Suppressor macrophage treated with lipopolysaccharide for 4 hours (primary cell): ENCODE results near the gene GPC5.
"Not testable (repeated sequence)": the region's sequence is repeated elsewhere in the genome, so short reads cannot be mapped to it uniquely, and the experiment has no call there.

ENCODE experiments used
- DNase-seq: peaks from one replicate; pipeline ENCODE4 v3.0.0-alpha.2; 2020

The GPC5 gene

DNA sequence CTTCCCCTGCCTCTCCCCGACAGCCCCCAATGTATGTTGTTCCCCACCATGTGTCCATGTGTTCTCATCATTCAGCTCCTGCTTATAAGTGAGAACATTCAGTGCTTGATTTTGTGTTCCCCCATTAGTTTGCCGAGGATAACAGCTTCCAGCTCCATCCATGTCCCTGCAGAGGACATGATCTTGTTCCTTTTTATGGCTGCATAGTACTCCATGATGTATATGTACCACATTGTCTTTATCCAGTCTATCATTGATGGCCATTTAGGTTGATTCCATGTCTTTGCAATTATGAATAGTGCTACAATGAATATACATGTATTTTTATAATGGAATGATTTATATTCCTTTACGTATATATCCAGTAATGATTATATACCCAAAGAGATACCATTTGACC lies 399.9 kb downstream of the GPC5 start:
- not testable (repeated sequence) for DNase-seq

DNA sequence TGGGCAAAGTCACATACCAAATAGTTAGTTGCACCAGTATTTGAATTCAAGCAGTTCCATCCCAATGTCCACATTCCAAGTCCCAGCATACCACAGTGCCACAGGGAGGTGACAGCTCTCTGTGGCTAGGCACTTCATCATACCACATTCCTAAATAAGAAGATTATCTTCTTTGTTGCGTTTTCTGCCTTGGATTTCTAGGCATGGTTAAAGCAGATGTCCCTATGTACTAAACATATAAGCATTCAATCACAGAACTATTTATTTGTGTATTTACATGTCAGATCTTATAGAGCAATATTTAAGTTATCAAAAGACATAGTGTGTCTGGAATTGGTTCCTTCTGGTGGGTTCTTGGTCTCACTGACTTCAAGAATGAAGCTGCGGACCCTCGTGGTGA lies 403.4 kb downstream of the GPC5 start:
- not testable (repeated sequence) for DNase-seq

DNA sequence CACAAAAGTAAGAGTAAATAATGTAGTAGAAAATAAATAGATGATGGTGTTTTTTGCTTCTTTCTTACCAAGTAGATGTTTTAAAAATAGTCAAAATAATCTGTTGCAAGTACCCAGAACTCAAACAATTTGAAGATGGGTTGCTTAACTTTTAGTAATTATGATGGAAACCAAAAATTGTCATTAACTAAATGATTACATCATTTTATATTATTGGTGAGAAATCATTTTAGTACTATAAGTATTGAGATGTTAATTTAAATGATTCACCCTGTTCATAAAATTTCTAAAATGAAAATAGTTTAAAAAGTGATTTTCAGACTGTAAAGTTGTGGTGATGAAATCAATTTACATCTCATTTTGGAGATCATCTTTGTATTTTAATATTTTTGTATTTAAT lies 404.5 kb downstream of the GPC5 start:
- DNase-seq = no peak

DNA sequence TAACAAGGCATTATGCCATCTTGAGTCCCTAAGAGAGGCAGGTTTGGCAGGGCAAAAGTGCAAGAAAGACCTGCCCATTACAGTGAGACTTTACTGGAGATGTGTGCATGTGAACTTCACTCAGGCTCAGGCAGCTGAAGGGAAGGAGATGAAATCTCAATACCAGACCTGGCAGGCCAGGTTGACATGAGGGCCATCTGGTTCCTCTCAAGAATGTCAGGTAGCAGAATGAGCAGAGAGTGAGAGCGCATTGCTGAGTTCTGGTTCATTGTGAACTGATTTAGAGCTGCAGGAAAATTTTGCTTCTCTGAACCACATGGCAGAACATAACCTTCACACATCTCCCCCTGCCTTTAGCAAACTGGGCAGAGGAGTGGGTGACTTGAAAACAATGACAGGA lies 406.3 kb downstream of the GPC5 start:
- DNase-seq = no peak

DNA sequence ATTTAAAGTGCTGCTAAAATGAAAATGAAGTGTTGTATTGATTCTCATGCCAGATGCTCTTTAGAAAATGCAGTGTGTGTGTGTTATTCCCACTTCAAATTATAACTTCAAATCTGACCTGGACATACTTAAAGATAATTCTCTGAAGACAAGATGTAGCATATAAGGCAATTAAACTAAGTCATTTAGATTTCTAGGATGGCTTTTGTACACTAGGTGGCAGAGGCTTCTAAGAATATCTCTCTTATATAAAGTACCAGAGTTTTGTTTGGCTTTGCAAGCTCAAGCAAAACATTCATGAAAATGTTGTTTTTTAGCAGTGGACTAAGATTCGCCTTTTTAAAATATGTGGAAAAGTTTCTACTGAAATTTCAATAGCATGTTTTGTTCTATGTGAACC lies 407.2 kb downstream of the GPC5 start:
- DNase-seq = no peak

DNA sequence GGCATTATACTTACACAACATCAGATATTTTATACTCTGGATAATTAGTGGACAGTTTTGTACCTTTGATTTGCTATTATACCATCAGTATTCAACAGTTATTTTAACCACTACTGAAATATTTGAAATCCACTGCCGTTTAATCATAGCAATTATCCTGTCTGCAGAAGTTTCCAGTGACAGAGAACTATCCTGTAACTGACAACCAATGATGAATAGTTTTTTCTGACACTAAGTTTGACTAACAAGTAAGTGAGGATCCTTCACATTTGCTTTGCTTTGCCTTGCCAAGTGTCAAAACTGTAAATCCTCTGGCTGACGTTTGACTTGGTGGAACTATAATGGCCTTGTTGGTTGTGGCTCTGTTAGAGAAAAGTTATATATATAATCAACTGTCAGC lies 410.7 kb downstream of the GPC5 start:
- DNase-seq = no peak

DNA sequence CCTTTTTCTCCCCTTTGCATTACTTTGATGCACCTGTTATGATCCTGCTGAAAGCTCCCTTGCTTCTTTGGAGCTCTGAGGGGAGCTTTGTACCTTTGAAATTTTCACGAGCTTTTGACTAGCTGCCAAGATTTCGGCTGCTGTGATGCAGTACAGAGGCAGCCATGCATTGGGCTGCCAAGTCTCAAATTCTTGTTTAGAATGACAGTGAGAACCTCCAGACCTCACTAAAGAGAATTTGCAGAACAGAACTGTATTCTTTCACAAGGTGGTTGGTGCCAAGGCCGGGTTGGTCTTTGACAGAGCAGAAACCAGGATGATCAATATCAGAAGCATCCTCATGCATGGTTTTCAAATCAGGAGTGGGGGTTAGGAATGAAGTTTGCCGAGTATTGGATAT lies 414.8 kb downstream of the GPC5 start:
- DNase-seq = no peak

DNA sequence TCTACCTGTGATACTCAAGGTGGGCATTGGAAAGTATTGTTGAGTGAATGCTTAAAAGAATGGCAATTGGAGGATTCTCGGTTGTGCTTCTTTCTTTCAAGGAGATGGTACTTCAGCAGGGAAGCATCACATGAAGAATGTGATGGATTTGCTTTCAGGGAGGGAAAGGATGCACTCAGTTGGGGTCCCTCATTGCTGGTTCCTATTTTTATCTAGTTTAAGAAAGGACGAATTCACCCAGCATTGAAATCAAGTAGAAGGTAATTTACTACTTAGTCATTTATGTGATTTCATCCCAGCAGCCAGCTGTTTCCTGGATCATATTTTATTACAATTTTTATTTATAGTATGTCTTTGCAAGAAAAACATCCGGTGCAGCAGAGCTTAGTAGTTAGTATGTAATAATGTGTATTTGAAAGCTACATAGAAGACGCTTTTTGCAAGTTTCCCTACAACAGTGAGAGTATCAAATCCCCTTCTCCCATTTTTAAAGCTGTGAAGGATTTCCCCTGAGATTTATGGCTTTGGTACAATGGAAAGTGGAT lies 417.9 kb downstream of the GPC5 start:
- no peak for DNase-seq

DNA sequence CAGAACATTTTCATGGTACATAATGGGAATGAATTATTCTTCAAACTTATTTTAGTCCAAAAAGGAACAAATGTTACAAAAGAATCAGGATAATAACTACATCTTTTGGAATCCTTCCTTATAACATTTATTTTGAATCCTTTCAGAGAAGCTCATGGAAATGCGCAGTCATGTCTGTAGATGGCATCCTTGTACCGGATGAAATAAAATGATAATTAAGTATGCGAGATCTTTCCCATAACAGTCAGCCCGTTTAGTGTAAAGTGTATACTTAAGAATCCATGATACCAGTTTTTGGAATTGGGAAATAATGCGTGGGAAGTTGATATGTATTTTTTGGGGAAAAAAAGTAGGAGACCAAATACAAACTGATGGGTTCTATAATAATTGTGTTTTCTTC lies 418.8 kb downstream of the GPC5 start:
- DNase-seq = no peak

DNA sequence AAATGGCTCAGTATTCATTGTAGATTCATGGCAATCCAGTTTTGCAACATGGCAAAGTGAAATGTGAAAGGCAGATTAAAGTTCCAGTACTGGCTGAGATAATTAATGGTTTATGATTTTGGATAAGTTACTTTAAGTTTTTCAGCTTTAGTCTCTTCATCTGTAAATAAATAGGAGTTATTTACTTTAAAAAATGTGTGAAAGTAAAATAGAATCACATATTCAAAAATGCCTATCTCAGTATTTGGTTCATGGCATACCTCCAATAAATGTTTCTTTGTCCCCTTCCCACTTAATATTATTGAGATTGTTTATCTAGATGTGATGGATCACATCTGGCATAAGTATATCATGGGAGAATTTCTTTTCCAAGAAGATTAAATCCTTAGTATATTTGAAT lies 426.0 kb downstream of the GPC5 start:
- no peak for DNase-seq

DNA sequence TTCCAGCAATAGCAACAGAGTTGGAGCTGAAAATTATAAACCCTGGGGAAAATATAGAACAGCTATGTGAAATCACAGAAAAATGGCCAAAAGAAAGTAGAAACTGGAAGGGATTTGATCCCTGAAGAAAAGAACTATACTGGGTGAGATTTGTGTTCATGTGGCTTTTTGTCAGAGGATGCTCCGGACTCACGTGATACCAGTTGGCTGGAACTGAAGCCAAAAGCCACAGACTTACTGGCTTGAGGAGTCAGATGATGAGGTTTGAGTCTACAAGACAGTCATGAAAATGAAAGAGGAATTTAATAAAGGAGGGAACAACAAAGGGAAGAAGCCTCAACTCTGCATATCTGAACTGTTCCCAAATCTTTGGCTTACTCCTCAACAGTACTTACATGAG lies 427.1 kb downstream of the GPC5 start:
- DNase-seq = no peak

DNA sequence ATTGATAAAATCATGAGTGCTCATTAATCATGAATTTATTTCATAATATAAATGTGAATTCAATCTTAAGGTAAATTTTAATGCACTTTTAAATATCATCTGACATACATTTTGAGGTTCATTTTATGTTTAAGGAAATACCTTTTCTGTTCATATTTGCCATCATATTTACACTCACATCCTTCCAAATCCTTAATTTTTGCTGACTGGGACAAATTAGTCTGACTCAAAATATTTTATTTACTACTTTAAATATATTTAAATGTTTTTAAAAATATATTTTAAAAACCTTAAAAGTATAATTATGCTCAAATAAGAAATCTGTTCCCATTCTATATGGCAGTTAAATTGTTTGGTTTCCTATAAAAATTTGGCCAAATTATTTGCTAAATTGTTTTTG lies 438.1 kb downstream of the GPC5 start:
- no peak for DNase-seq

DNA sequence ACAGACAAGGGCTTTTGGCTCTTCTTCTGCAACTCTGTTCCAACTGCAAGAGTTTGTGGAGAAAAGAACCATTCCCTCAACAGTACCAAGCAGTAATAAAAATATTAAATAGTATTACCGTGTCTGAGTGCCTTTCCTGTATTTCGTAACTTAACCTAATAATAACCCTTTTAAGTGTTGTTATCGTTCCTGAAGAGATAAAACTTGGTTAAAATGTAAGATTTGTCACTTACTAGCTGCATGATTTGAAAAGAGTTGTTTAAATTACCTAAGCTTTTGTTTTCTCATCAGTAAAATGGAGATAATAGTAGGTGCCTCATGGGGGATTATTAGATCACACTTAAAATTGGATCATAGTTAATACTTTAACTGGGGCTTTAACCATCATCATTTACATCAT lies 447.2 kb downstream of the GPC5 start:
- no peak for DNase-seq

DNA sequence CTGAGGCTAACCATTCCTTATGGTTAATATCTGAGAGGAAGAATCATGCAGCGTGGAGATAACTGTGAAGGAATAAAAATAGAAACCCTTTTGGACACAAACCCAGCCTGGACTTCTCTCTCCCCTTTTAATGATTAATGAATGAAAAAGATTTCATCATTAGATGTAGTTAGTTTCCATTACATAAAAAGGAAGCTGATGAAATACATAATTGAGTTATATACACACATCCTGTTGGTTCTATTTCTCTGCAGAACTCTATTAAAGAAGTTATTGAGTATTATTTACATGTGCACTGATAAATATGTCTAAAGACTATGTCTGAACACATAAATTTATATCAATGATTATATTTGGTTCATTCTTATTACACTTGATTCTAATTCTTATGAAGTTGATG lies 465.3 kb downstream of the GPC5 start:
- no peak for DNase-seq

DNA sequence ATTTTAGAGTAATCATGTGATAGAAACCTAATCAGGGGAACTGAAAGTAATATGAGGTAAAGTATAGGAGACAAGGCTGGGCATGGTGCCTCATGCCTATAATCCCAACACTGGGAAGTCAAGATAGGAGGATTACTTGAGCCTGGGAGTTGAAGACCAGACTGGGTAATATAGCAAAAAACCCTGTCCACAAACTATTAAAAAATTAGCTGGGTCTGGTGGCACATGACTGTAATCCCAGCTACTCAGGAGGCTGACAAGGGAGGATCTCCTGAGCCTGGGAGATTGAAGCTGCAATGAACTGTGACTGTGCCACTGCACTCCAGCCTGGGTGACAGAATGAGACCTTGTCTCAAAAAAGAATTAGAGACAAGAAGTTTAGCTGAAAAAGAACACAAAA lies 469.9 kb downstream of the GPC5 start:
- DNase-seq = no peak

DNA sequence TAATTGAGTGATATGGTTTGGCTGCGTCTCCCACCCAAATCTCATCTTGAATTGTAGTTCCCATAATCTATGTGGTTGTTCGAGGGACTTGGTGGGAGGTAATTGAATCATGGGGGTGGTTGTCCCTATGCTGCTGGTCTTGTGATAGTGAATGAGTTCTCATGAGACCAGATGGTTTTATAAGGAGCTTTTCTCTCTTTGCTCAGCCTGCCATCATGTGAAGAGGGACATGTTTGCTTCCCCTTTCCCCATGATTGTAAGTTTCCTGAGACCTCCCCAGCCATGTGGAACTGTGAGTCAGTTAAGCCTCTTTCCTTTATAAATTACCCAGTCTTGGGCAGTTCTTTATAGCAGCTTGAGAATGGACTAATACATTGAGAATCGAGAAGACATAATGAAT lies 480.1 kb downstream of the GPC5 start:
- DNase-seq = no peak

DNA sequence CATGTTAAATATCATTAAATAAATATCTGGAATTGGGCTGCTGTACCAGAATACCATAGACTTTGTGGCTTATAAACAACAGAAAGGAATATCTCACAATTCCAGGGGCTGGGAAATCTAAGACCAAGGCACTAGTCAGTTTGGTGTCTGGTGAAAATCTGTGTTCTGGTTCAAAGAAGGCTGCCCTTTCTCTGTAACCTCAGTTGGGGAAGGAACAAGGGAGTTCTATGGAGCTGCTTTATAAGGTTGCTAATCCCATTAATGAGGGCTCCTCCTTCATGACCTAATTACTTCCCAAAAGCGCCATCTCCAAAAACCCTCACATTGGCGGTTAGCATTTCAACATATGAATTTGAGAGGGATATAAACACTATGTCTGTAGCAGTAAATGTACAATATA lies 480.9 kb downstream of the GPC5 start:
- no peak for DNase-seq

DNA sequence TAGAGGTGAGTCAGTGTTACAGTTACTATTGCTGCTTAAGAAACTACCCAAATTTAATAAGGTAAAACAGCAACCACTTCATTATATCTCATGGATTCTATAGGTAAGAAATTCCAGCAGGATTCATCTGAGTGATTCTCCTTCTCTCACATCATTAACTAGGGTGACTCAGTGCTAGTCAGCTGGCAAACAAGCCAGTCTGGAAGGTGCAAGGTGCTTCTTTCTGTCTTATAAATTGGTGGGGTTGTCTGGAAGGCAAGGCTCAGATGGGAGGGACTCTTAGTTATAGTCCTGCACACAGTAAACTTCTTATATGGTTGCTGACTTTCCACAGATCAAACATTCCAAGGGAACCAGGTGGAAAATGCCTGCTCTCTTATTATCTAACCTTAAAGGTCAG lies 484.5 kb downstream of the GPC5 start:
- no peak for DNase-seq

DNA sequence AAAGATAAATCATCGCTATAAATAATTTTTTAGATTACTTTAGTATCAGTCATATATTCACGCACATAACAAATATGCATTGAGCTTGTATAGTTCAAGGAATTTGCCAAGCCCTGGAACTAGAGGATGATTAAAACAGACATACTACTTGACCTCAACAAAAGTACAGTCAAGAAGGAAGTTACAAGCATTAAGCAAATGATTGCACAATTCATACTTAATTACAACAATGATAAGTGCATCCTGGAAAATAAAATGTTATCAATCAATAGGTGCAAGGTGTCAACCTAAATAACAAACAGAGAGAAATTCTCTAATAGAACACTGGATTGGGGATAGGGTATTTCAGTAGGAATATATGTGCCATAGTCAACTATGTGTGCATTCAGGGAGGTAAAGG lies 491.2 kb downstream of the GPC5 start:
- no peak for DNase-seq

DNA sequence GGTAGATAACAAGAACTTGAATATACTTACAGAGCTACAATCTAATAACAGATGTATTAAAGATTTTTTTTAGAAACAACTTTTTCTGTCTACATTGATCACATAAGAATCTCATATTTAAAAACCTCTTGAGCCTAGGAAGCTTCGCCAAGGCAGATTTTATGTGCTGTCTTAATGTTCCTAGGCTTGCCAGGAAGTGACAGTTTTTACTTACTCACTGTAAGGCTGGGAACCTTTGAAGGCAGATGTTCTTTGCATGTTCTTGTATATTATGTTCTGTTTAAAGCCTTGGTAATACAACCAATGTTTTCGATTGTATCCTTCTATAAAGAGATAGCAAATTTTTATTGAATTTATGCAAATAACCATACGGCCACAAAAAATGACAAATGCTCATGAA lies 492.7 kb downstream of the GPC5 start:
- no peak for DNase-seq

DNA sequence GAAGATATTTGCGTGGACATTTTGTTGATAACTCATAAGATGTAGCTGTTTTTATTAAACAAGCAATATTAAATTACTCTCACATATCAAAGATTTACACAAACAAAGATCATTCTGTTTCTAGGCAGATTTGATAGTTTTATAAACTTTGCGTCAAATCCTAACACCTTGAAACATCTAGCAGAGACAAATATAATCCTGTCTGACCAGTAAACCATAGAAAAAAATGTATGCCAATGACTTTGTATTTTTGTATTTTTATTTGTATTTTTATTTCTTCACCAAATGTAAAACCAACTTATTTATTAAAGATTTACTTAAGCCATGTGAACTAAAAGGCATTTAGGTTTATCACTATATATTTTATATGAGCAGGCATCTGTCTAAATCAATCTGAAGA lies 494.6 kb downstream of the GPC5 start:
- no peak for DNase-seq

DNA sequence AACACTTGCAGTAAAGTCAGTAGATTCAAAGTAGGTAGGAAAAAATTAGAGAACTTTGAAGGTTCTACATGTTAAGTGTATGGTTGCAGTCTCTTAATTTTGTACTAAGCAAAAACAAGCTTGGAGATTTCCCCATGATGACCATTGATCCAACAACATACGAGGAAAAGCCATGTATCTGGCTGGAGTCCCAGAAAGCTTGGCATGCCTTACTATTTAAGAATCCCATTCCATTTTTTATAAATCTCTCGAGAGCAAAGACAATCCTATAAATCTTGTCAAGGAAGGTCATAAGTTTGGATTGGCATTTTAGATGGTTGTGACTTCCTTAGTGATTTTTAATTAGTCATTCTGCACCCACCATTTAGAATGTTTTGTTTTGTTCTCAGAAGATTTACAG lies 495.9 kb downstream of the GPC5 start:
- no peak for DNase-seq

DNA sequence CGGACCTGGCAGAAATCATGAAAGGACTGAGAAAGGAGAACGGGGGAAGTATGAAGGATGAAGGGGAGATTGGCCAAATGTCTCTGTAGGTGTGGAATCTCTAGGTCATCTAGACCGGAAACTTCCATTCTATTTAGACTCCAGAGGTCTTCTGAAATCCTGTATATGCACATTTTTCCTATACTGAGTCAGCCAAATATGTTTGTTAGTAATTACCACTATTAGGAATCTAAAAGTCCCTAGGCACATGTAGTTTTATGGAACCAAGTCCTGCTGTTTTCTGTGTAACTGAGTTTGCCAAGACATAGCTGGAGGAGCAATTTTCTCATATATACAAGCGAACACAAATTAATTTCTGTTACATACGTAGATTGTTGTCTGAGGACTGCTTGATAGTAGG lies 498.1 kb downstream of the GPC5 start:
- no peak for DNase-seq

DNA sequence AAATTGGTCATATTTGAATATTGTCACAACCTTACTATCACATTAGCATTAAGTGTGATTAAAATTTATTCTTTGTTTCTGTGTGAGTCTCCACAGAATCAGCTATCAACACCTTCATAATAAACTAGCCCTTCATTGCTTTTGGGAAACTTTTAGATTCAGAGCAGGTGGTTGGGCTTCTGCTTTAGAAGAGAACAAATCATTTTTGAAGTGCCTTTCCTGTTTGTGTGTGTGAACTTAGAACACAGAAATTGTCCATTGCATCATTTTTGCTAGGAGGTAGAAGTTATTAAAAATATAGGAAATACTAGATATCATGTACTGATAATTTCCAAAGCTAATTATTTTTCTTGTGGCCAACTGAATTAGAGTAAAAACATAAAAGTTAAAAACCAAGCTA lies 500.6 kb downstream of the GPC5 start:
- not testable (repeated sequence) for DNase-seq

DNA sequence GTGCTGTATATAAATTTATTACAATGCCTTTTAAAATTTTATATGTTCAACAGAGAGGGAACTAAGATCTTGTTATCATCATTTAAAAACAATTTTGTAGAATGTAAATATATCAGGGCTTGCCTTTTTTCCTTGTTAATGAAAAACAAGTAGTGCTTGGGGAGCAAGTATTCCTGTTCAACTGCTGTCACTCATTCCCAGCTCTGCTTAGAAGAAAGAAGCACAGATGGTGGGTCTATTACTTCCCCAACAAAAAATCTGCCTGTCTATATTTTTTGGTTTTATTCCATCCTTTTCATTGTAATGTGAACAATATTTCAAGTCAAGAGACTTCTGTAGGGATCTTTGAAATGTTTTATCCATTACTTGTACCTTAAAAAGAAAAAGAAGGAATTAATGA lies 503.9 kb downstream of the GPC5 start:
- DNase-seq = no peak

DNA sequence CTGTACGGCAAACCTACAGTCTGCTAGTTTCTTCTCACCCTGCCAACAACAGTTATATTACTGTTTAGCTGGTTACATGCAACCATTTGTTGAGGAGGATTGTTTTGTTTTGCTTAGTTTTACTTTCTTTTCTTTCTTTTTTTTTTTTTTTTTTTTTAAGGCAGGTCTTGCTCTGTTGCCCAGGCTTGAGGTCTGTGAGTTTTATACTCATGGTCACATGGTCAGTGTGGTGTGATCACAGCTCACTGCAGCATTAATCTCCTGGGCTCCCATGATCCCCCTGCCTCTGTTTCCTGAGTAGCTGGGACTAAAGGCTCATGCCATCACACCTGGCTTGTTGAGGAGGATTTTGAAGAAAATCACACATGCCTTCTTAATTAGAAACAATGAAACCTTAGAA lies 505.6 kb downstream of the GPC5 start:
- DNase-seq = no peak
